ENCODE results near the gene CDK14. TPM values are rescaled to one million over a fixed set of nuclear protein-coding genes. Genes with fewer than 3 reads are reported as not detected.

Gene CDK14
- total and polyA plus RNA-seq, 2 donors (not counting 3 experiments of a cell fraction or from before 2014, with no cell fraction given) = 5.5 to 34.2 TPM

DNA sequence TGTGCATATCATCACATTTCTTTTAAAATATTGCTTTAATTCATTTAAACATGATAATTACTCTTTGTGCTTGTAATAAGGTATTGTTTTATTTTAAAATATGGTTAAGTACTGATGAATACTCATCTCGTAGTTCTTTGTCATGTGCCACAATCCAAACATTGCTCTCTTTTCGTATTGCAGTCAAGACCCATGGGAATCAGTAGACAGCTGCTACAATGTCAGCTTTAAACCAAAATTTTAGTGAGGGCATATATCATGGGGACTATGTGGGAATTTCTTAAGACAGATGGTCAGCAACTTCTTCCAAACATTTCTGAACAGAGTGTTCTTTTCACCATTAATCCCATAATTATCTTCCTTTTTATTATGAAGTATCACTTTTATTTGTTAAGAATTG is 590.9 kb downstream of the CDK14 start:
- H3K79me2 ChIP-seq (ENCODE audit: control insufficient read depth, insufficient read depth, low read length) = no peaks in the 10 kb centered on the region
- TF ChIP-seq CTCF (IDR thresholded peaks at IDR 0.05; ENCODE audit: extremely low read depth in 1 of 2, insufficient read depth in 1 of 2, low read depth in 1 of 2, low read length in 2 of 2) = no peak
- TF ChIP-seq POLR2AphosphoS5 (IDR thresholded peaks at IDR 0.05; ENCODE audit: insufficient read depth, low read depth, low read length) = no peak
- TF ChIP-seq GATA2 (IDR thresholded peaks at IDR 0.05; ENCODE audit: insufficient read depth, insufficient read length, low read depth, low read length) = no peak
- no peak for FAIRE-seq
- no peak overlapping the region for H3K9ac ChIP-seq (replicated peaks; ENCODE audit: extremely low read depth, insufficient read depth, low read length)
- H3K4me3 ChIP-seq (replicated peaks in 1 of 3; ENCODE audit: insufficient read depth in 1 of 3, low read depth in 1 of 3, low read length in 3 of 3) = no peak overlapping the region
- ChIA-PET POLR2A (no interaction called here), CTCF (no interaction called here)
- H3K9me1 ChIP-seq (replicated peaks; ENCODE audit: control insufficient read depth, extremely low read depth, insufficient read depth, low read length) = no peaks in the 10 kb centered on the region
- no peaks in the 10 kb centered on the region for H3K9me3 ChIP-seq (replicated peaks; ENCODE audit: control insufficient read depth, insufficient read depth, low read length)
- H3K27ac ChIP-seq (ENCODE audit: insufficient read depth, low read depth, low read length) = no peak overlapping the region
- no peak for DNase-seq (ENCODE audit: low read depth, low spot score)
- intact Hi-C loops (cut with micrococcal nuclease) = no loop called here
- H3K36me3 ChIP-seq (ENCODE audit: control insufficient read depth in 2 of 2, extremely low read depth in 1 of 2, insufficient read depth in 2 of 2, low read length in 2 of 2) = no peaks in the 10 kb centered on the region
- H4K20me1 ChIP-seq (replicated peaks; ENCODE audit: control insufficient read depth, extremely low read depth, insufficient read depth, low read length) = no peaks in the 10 kb centered on the region
- H3K27me3 ChIP-seq (ENCODE audit: control insufficient read depth in 2 of 2, insufficient read depth in 2 of 2, low read length in 2 of 2) = no peaks in the 10 kb centered on the region
- H3K4me1 ChIP-seq (ENCODE audit: control insufficient read depth, extremely low read depth, insufficient read depth, low read length) = peaks cover 13% of the 10 kb centered on the region
- H3K4me2 ChIP-seq (ENCODE audit: insufficient read depth, low read length) = no peak overlapping the region
- dilution Hi-C loops (cut with MboI; ENCODE audit: extremely low pct_ligation_motif_present, low sequenced_read_pairs) = no loop called here
- no TSS peak for BruUV-seq (replicated peaks)
- H2AFZ ChIP-seq (ENCODE audit: low read depth, low read length) = no peak overlapping the region

GRCh38 chr7:91191771-91192170 is 595.6 kb downstream of the CDK14 start:
- TF ChIP-seq MYC (IDR thresholded peaks at IDR 0.05; ENCODE audit: low read depth, low read length) (no peak), EZH2 (IDR thresholded peaks at IDR 0.05; ENCODE audit: borderline replicate concordance, low read depth, low read length, severe bottlenecking) (no peak), CTCF (IDR thresholded peaks at IDR 0.05; ENCODE audit: extremely low read depth in 1 of 2, insufficient read depth in 1 of 2, low read depth in 1 of 2, low read length in 2 of 2) (no peak), POLR2AphosphoS5 (IDR thresholded peaks at IDR 0.05; ENCODE audit: insufficient read depth, low read depth, low read length) (no peak), JUN (IDR thresholded peaks at IDR 0.05; ENCODE audit: borderline replicate concordance, insufficient read depth, insufficient read length, low read depth) (no peak), POLR2A (IDR thresholded peaks at IDR 0.05; ENCODE audit: low read depth, low read length) (no peak), FOS (IDR thresholded peaks at IDR 0.05; ENCODE audit: borderline replicate concordance, insufficient read depth, low read length) (no peak), GATA2 (IDR thresholded peaks at IDR 0.05; ENCODE audit: insufficient read depth, insufficient read length, low read depth, low read length) (no peak)
- TF ChIP-seq, protein P1, sequence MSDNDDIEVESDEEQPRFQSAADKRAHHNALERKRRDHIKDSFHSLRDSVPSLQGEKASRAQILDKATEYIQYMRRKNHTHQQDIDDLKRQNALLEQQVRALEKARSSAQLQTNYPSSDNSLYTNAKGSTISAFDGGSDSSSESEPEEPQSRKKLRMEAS (IDR thresholded peaks at IDR 0.05; ENCODE audit: insufficient read depth, insufficient read length) = no peak
- POLR2A ChIA-PET = no interaction called here

More at GRCh38 chr7:91191771-91192170, 595.6 kb downstream of the CDK14 start:
- no peaks in the 10 kb centered on the region for H3K9me1 ChIP-seq (replicated peaks; ENCODE audit: control insufficient read depth, extremely low read depth, insufficient read depth, low read length)
- no peak overlapping the region for H3K9ac ChIP-seq (replicated peaks; ENCODE audit: extremely low read depth, insufficient read depth, low read length)
- H4K20me1 ChIP-seq (replicated peaks; ENCODE audit: control insufficient read depth, extremely low read depth, insufficient read depth, low read length) = no peaks in the 10 kb centered on the region
- FAIRE-seq = no peak
- no peak overlapping the region for H3K4me3 ChIP-seq (replicated peaks in 1 of 3; ENCODE audit: insufficient read depth in 1 of 3, low read depth in 1 of 3, low read length in 3 of 3)
- no peaks in the 10 kb centered on the region for H3K27me3 ChIP-seq (ENCODE audit: control insufficient read depth in 2 of 2, insufficient read depth in 2 of 2, low read length in 2 of 2)
- no TSS peak for BruUV-seq (replicated peaks)
- no peaks in the 10 kb centered on the region for H3K36me3 ChIP-seq (ENCODE audit: control insufficient read depth in 2 of 2, extremely low read depth in 1 of 2, insufficient read depth in 2 of 2, low read length in 2 of 2)
- DNase-seq (ENCODE audit: low read depth, low spot score) = no peak
- CTCF ChIA-PET = no interaction called here
- H3K4me2 ChIP-seq (ENCODE audit: insufficient read depth, low read length) = no peak overlapping the region
- H3K9me3 ChIP-seq (replicated peaks; ENCODE audit: control insufficient read depth, insufficient read depth, low read length) = no peaks in the 10 kb centered on the region
- no peak overlapping the region for H3K27ac ChIP-seq (ENCODE audit: insufficient read depth, low read depth, low read length)
- H2AFZ ChIP-seq (ENCODE audit: low read depth, low read length) = no peak overlapping the region
- H3K4me1 ChIP-seq (ENCODE audit: control insufficient read depth, extremely low read depth, insufficient read depth, low read length) = peaks cover 7% of the 10 kb centered on the region
- intact Hi-C loops (cut with micrococcal nuclease) (no loop called here), dilution Hi-C loops (cut with MboI; ENCODE audit: extremely low pct_ligation_motif_present, low sequenced_read_pairs) (no loop called here)
- H3K79me2 ChIP-seq (ENCODE audit: control insufficient read depth, insufficient read depth, low read length) = no peaks in the 10 kb centered on the region
